NB4 (cell line): ENCODE measurements around the gene BRWD1.

Experiments
- CTCF ChIP-seq: IDR thresholded peaks from one replicate; pipeline ENCODE4 v1.5.1; 2012; ENCODE audit warnings: low read depth, low read length
- MAX ChIP-seq: IDR thresholded peaks from 2 replicates; pipeline ENCODE4 v1.6.1; 2011; ENCODE audit warnings: low read depth, low read length
- MYC ChIP-seq: IDR thresholded peaks from 2 replicates; pipeline ENCODE4 v1.6.1; 2011; ENCODE audit warnings: low read depth, low read length
- POLR2A ChIP-seq: IDR thresholded peaks from 2 replicates; pipeline ENCODE4 v1.6.1; 2011; ENCODE audit warnings: mild to moderate bottlenecking; ENCODE audit not compliant: insufficient read length; ENCODE audit errors: extremely low read depth

GRCh38 chr21:39155578-39155977 is 157.9 kb downstream of the BRWD1 start:
- no peak for TF ChIP-seq CTCF
- TF ChIP-seq MYC: no peak
- TF ChIP-seq POLR2A: no peak
- TF ChIP-seq MAX: no peak
